ENCODE data around the gene SPATA6L. TPM values are rescaled to one million over a fixed set of nuclear protein-coding genes. Genes with fewer than 3 reads are reported as not detected.

Gene SPATA6L
- total RNA-seq, 1 experiment from 2014 or later = 7.1 TPM

GRCh38 chr9:4553951-4554381 lies 112.3 kb downstream of the SPATA6L start:
- H3K4me2 ChIP-seq = no peak overlapping the region
- TF ChIP-seq CTCF (conservative IDR thresholded peaks at IDR 0.05) = no peak
- no peaks in the 10 kb centered on the region for H3K9me2 ChIP-seq (ENCODE audit: insufficient read depth)
- no peak overlapping the region for H3K4me3 ChIP-seq
- H4K20me1 ChIP-seq (ENCODE audit: insufficient read depth) = no peaks in the 10 kb centered on the region
- no peak overlapping the region for H3K27ac ChIP-seq
- intact Hi-C loops (cut with micrococcal nuclease; ENCODE audit: unreplicated experiment) = no loop called here
- peaks cover 10% of the 10 kb centered on the region; the same call in 1 of the 2 replicates for H3F3A ChIP-seq (ENCODE audit: insufficient read depth, low read depth)
- no peaks in the 10 kb centered on the region for H3K27me3 ChIP-seq (ENCODE audit: insufficient read depth, low read depth)
- no peaks in the 10 kb centered on the region for H3K79me2 ChIP-seq (ENCODE audit: low read depth)
- ChIA-PET CTCF (no interaction called here), POLR2A (ENCODE audit: unreplicated experiment) (no interaction called here)
- DNase-seq = peak; percentile 15 to 64
- no peaks in the 10 kb centered on the region for H3K9me3 ChIP-seq (ENCODE audit: insufficient read depth, low read depth)
- H3K36me3 ChIP-seq (ENCODE audit: low read depth) = no peaks in the 10 kb centered on the region
- H2AFZ ChIP-seq = no peak overlapping the region
- H3K4me1 ChIP-seq (replicated peaks; ENCODE audit: insufficient read depth) = peaks cover 15% of the 10 kb centered on the region
- no TSS peak for BruUV-seq (replicated peaks)

GRCh38 chr9:4550777-4551484 lies 115.3 kb downstream of the SPATA6L start:
- TF ChIP-seq CTCF (conservative IDR thresholded peaks at IDR 0.05) = no peak
- no peak for TF ChIP-seq EZH2 (IDR thresholded peaks at IDR 0.05; ENCODE audit: low read depth)
- Histone ChIP-seq H2AFZ (no peak overlapping the region), H4K20me1 (ENCODE audit: insufficient read depth) (no peaks in the 10 kb centered on the region), H3K79me2 (ENCODE audit: low read depth) (no peaks in the 10 kb centered on the region), H3K4me1 (replicated peaks; ENCODE audit: insufficient read depth) (peaks cover 15% of the 10 kb centered on the region), H3K9me2 (ENCODE audit: insufficient read depth) (no peaks in the 10 kb centered on the region), H3K9me3 (ENCODE audit: insufficient read depth, low read depth) (no peaks in the 10 kb centered on the region), H3K4me3 (no peak overlapping the region), H3K27me3 (ENCODE audit: insufficient read depth, low read depth) (no peaks in the 10 kb centered on the region), H3F3A (ENCODE audit: insufficient read depth, low read depth) (peaks cover 10% of the 10 kb centered on the region; the same call in 1 of the 2 replicates), H3K27ac (no peak overlapping the region), H3K4me2 (no peak overlapping the region), H3K36me3 (ENCODE audit: low read depth) (no peaks in the 10 kb centered on the region)
- no TSS peak for BruUV-seq (replicated peaks)
- no peak for DNase-seq
- ChIA-PET POLR2A (ENCODE audit: unreplicated experiment) (no interaction called here), CTCF (no interaction called here)
- intact Hi-C loops (cut with micrococcal nuclease; ENCODE audit: unreplicated experiment) = no loop called here

- intact Hi-C loops (cut with micrococcal nuclease; ENCODE audit: unreplicated experiment) = no loop called here
- CTCF ChIA-PET = no interaction called here
- POLR2A ChIA-PET (ENCODE audit: unreplicated experiment) = no interaction called here
- no peak overlapping the region for H3K4me3 ChIP-seq
- H2AFZ ChIP-seq = no peak overlapping the region
- H3K79me2 ChIP-seq (ENCODE audit: low read depth) = no peaks in the 10 kb centered on the region
- H3K4me2 ChIP-seq = no peak overlapping the region
- no peaks in the 10 kb centered on the region for H3K9me2 ChIP-seq (ENCODE audit: insufficient read depth)
- peaks cover 11% of the 10 kb centered on the region for H3K4me1 ChIP-seq (replicated peaks; ENCODE audit: insufficient read depth)
- no peak for TF ChIP-seq EZH2 (IDR thresholded peaks at IDR 0.05; ENCODE audit: low read depth)
- DNase-seq = no peak
- H3K36me3 ChIP-seq (ENCODE audit: low read depth) = no peaks in the 10 kb centered on the region
- peaks cover 6% of the 10 kb centered on the region; the same call in 1 of the 2 replicates for H3F3A ChIP-seq (ENCODE audit: insufficient read depth, low read depth)
- BruUV-seq (replicated peaks) = no TSS peak
- H3K9me3 ChIP-seq (ENCODE audit: insufficient read depth, low read depth) = no peaks in the 10 kb centered on the region
- H4K20me1 ChIP-seq (ENCODE audit: insufficient read depth) = no peaks in the 10 kb centered on the region
- H3K27me3 ChIP-seq (ENCODE audit: insufficient read depth, low read depth) = no peaks in the 10 kb centered on the region
- no peak overlapping the region for H3K27ac ChIP-seq
Observed at GRCh38 chr9:4549751-4550295, 116.5 kb downstream of the SPATA6L start.
